HG03378 (cell line): ENCODE results near the gene ZC2HC1C.
"Not testable (repeated sequence)": the region's sequence is repeated elsewhere in the genome, so short reads cannot be mapped to it uniquely, and the experiment has no call there.

ENCODE experiments used
- ATAC-seq: cut with Tn5 transposase; IDR thresholded peaks from one replicate; pipeline ENCODE4 v1.9.1; 2021; ENCODE audit warnings: mild to moderate bottlenecking, moderate library complexity; ENCODE audit not compliant: unreplicated experiment

ZC2HC1C gene

DNA sequence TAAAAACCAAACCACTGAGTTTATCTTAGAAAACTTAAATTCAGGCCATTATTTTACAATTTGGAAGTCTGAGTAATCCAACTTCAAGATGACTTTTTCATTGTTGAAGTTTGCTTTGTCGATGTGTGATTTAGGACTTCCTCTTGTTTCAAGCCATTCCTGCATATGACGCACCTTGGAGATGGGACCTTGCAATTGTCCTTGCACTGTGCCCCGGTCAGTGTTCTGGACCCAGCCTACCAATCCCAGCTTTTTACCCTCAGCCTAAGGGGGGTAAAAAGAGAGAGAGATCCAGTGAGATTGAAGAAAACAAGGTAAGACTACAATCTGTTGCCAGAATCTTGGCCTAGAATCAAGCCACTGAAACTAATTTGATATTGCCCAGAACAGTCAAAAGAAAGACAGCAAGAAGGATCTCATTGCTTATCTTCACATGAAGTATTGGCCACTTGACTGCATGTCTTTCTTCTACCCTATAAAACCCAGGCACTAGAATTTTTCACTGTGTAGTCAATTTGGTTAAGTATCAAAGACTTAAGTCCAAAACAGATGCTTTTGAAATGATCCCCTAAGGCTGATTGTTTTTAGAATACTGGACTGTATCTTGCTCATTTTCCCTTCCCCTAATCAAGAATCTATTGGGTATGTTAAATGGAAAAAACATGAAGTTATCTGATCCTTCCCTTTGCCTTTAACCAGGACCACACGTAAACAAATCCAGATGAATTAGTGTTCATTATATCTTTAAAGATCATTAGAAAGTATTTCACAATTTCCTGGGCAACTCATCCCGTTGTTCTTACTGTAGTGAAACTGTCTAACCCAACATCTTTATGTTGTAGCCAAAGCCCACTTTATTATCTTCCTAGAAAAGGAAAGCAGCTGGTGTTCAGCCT is 15.8 kb upstream of the ZC2HC1C start:
- ATAC-seq: no peak

DNA sequence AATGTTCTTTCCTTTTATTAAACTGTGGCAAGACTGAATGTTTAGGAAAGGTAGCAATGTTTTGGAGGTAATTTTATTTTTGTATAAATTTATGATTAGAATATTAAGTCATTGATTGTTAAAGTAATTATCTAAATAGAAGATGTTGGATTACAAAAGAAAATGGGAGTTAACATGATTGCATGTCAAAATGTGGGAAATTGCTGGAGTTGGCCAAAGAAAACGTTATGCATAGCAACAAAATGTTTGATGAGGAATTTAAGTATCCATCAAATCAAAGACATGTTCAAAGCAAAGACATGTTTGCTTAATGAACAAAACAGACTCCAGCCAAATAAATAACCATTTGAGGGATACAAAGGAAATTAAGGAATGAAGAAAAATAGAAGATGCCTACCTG is 15.0 kb upstream of the ZC2HC1C start:
- ATAC-seq: no peak

DNA sequence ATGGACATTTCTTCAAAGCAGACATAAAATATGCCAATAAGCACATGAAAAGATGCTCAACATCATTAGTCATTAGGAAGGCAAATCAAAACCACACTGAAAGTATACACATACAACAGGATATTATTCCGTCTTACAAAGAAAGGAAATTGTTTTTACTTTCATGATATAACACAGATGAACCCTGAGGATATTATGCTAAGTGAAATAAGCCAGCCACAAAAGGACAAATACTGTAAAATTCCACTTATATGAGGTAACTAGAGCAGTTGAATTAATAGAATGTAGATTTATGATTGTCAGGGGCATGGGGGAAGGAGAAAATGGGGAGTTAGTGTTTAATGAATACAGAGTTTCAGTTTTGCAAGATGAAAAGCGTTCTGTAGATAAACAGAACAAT is 9.8 kb upstream of the ZC2HC1C start:
- no peak for ATAC-seq

DNA sequence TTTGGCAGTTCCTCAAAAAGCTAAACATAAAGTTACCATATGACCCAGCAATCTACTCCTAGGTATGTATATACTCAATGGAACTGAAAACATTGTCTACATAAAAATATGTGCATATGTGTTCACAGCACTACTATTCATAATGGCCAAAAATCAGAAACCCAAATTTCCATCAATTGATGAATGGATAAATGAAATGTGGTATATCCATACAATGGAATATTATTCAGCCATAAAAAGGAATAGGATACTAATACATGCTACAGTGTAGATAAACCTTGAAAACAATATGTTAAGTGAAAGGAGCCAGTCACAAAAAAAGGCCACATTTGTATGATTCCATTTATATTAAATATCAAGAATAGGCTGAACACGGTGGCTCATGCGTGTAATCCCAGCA is 9.0 kb upstream of the ZC2HC1C start:
- ATAC-seq: no peak

DNA sequence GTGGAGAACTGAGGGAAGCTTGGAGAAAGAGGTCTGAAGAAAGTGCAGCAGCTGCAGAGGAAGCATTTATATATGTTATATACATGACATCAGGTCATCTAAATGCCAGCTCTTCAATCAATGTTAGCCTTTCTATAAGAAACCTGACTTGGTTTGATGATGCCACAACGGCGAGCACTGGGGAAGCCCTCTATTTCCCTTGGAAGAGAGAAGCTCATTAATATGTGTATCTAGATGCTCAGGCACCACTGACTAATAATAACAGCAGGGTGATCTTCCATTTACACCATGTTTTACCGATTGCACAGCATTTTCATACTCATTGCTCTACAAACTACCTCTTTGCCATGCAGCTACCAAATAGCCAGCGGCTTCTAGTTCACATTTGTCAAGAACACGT is 6.4 kb upstream of the ZC2HC1C start:
- no peak for ATAC-seq

DNA sequence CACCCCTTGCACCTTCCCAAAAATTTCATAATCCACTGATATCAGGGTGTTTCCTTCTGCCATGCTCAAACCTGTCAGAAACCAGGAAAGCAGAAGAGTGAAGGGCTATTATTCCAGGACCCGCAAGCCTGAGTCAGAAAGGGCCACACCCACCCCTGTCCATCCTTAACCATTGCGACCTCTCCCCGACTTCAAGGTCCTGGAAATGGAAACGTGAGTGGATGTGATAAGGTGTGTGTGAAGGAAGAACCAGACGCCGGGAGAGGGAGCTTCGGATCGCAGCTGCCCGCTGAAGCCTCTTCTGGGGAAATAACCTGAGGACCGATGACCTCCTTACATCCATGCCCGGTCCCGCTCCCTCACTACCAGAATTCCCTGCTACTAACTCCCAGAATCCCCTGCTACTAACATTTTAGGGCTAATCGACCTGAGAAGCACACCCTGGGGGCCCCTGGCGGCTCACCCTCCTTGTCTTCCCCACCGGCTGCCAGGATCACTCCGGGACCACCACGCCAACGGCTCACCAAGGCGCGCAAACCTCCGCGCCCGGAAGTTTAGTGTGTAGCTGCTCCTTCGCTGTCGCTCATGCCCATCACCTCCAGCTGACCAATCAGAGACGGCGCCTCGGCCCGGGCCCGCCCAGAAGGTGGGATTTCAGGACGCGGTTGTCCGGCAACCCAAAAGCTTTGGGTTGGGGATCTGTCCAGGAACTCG is 5.8 kb upstream of the ZC2HC1C start, which contains the start of gene ACYP1:
TSS of gene ACYP1 (minus strand) at position 534 of the 714 bp plus-strand sequence. CDS start at position 63, 471 bp downstream.
- ATAC-seq: peak; percentile 85

DNA sequence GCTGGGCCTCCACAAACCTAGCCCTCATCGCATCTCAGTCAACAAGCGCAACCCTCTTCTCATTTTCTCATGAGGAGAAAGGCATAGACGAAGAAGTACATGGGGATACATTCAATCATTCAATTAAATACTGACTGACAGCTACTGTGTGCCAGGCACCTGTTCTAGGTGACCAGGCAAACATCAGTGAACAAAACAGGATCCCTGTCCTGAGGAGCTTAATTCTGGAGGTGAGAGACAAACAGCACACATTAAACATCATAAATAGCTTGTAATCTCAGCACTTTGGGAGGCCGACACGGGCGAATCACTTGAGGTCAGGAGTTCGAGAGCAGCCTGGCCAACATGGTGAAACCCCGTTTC is 5.3 kb upstream of the ZC2HC1C start:
- peak; percentile 21 for ATAC-seq

DNA sequence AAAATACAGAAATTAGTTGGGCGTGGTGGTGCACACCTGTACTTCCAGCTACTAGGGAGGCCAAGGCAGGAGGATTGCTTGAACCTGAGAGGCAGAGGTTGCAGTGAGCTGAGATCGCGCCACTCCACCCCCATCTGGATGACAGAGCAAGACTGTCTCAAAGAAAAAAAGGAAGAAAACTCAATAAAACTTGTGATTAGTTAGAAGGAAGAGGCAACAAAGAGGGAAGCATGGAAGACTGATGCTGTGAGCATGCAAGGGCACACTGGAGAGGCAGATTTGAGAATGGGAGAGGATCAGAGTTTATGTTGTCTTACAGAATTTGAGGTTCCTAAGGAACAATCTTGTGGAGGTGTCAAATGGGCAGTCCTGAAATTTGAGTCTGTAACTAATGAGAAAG is 2.8 kb upstream of the ZC2HC1C start:
- ATAC-seq: no peak

DNA sequence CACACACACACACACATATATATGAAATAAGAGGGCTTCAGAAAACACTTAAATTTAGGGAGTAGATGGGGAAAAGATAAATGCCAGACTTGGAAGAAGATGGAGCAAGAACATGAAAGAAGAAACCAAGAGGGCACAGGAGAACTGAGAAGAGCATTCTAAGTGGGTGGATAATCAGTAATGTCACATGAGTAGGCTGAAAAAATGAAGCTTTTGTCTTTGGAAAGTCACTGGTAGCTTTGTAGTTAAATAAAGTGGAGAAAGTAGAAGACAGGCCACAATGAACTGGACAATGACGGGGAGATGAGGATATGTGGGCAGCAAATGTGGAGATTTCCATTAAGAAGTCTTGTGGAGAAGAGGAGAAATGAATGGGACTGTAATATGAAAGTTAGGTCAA is 2.2 kb upstream of the ZC2HC1C start:
- no peak for ATAC-seq

DNA sequence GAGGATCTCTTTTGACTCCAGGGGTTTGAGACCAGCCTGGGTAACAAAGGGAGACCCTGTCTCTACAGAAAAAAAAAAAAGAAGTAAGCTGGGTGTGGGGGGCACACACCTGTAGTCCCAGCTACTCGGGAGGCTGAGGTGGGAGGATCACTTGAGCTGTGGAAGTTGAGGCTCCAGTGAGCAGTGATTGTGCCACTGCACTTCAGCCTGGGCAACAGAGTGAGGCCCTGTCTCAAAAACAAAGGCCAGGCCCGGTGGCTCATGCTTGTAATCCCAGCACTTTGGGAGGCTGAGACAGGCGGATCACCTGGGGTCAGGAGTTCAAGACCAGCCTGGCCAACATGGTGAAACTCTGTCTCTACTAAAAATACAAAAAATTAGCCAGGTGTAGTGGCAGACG is 1.7 kb upstream of the ZC2HC1C start:
- not testable (repeated sequence) for ATAC-seq

DNA sequence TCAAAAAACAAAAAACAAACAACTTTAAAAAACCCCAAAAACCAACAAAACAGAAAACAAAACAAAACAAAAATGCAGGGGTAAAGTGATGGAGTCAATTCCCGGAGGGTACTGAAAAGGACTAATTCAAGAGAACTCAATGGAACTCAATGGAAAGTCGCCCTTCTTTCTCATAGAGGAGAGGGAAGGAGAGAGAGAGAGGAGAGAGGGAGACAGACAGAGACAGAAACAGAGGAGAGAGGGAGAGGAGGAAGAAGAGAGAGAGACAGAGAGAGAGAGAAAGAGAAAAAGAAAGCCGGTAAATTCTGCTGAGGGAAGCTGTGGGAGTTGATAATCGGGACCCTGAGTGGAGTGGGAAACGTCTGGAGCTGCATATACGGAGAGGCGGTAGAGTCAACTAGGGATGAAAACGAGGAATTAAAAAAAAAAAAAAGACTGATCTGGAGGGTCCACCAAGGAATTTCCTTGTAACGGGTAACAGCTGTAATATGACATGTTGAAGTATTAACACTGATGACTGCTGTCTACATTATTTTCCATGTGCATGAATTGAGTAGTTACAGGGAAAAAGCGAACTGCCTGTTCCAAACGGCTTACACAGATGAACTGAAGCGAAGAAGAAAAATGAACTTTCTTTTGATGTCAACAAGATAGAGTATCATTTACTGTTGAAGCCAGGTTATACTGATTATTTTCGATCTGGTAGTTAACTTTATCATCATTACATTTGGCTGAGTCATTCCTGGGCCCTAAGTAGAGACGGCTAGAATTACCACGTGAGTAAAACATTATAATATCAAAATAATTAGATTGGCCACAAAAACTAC is 934 bp upstream of the ZC2HC1C start:
- no peak for ATAC-seq

DNA sequence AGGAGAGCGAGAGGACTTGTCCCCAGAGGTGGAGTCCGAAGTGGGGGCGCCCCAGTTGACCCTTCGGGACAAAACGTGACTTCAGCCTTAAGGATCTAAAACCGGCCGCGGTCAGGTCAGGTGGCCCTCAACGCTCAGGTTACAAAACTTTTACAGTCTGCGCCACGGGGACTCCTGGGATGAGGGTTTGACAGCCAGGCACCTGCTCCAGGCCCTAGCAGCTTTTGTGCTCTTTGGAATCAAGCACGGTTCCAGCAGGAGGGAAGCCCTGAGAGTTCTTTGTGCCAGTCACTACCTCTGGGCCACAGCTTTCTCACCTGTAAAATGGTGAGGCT is 337 bp downstream of the ZC2HC1C start:
- ATAC-seq: no peak

DNA sequence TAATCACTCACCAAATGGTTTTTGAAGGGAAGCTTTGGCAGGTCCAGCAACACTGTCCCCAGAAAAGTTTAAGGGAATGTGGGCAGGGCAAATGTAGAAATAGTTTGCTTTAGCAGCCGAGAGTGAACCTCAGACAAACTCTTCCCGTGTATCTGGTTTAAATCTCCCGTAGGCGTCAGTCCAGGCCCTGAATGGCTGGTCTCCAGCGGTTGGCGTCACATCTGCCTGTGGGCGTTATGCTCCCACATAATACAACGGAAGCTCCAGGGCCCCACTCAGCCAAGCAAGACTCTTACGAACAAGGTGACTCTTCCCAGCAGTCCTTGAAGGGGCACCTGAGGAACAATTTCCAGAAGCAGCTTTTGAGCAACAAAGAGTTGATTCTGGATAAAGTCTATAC is 942 bp downstream of the ZC2HC1C start:
- ATAC-seq: no peak

DNA sequence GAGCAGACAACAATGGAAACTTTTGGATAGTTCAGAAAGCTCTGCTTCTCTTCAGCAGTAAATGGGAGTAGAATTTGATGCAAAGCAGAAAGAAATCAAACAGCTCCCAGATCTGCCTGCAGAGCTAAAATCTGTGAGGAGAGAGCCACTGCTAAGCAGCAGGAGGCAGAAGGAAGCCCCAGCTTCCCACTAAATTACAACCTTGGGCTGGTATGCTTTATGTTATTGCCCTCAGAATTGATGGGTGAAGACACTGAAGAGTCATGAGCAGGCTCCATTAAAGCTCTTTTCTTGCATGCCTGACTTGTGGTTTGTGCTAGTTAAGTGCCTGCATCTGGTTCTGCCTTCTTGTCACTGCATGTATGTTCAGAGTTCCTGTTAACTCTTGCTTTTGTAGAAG is 8.4 kb downstream of the ZC2HC1C start:
- ATAC-seq: no peak

DNA sequence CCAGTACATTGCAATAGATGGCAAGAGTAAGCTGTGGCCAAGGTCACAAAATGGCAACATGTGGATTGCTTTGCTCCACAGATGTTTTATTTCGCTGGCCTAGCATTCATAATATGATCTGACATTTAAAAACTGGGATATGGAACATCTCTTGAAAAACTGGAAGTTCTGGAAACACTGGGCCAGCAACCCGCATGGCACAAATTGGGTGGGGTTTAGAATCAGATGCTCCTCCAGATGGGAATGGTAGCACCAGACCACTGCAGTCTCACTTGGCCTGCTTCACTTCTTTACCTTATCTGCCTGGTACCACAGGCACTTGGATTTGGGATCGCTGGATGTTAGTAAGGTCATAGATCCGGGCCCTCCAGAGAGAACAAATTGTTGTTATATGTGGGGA is 10.1 kb downstream of the ZC2HC1C start:
- no peak for ATAC-seq

DNA sequence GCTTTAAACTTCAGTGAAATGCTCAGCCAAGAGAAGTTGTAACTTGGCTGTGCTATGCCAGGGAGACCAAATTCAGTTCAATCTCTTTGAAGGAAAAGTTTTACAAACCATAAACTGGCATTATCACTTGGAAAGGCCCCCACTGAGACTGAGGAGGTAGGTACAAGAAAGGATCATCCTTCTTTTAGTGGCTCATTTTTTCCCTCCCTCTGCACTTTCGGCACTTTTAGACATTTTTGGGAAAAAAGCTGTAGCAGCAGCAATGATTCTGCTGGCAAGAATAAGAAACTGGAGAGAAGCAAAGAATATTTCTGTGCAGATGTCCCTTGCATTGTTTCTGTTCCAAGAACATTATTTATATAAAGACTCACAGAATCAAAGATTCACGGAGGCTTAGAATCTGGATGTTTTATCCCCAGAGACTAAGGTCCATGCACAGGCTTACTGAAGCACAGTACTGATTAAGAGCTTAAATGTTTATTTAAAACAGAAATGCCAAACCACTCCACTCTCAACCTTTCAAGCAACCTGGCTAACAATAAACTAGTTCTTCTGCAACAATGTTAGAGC is 12.3 kb downstream of the ZC2HC1C start:
- no peak for ATAC-seq

DNA sequence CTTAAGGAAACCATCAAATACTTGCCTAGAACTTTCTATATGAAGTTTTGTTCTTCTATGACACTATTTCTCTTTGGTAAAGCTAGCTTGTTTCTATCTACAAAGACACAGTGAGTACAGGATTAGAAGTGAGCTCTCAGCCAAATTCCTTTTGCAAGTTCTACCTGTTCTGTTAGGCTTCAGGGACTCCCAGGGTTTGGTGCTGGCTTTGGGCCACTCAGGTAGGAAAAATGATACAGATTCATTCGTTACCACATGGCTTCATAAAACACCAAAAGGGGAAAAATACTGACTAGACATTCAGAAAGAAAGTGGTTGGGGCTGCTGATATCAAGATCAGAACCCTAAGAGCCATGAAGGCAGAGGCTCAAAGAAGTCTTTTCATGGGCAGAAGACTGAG is 13.8 kb downstream of the ZC2HC1C start:
- no peak for ATAC-seq

DNA sequence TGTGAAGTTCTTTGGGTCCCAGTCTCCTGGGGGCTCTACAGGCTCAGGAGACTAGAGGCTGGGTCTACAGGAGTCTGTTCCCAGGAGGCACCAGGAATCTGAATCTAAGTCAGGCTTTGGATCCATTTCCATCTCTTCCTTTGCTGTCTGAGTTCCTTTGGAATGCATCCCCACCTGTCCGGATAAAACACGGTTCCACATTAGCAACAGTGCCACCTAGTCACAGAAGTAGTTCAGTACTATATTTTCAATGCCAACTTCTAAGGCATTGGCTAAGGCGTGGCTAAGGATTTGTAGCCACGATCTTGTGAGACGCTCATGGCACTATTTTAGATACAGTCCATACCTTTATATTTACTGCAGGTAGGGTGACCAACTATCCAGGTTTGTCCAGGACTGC is 15.1 kb downstream of the ZC2HC1C start:
- no peak for ATAC-seq

DNA sequence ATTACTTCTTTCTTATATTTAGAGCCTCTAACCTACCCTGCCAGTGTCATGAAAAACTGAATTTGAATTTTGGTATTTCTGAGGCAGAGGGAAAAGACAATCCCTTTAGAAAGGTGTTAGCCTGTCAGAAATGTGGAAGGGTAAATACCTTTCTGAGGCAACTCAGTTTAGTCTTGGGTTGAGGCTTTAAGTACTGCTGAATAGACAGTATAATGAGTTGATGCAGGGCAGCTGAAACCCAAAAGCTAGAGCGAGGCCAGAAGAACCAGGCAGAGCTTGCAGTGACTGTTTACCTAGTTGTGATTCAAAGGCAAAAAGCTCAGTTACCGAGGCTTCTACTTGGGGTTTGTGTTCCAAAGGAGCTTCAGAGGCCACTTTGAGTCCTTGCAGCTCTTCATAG is 18.7 kb downstream of the ZC2HC1C start:
- ATAC-seq: no peak

DNA sequence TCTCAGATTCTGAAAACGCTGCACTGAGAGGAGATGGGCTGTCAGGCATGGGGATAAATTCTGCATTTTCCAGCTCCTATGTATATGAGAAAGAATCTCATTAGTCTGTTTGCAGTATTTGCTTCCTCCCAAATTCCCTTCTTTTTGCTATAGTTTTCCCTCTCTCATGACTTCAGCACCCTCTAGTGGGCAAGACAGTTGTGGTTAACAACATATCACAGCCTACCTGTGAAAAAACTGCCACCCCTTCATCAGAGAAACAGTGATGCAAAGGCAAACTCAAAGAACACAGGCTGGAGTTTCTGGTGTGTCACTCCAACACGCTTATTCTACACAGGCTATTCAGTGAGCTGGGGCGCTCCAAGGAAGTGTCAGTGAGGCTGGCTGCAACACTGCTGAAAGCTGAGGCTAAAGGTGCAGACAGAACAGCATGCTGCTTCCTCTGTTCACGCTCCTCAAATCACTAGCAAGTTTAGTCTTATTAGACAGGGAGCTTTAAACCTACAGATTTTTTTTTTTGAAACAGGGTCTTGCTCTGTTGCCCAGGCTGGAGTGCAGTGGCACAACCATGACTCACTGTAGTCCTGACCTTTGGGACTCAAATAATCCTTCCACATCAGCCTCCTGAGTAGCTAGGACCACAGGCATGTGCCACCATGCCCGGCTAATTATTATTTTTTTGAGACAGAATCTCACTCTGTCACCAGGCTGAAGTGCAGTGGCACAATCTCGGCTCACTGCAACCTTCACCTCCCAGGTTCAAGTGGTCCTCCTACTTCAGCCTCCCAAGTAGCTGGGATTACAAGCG is 19.3 kb downstream of the ZC2HC1C start:
- ATAC-seq: no peak
